ENCODE results near the gene MAST3.
A peak's percentile ranks its signal among the peaks of the same experiment; 100 is the strongest.

MAST3 gene

GRCh38 chr19:18171605-18172327, 74.2 kb downstream of the MAST3 start:
- Histone ChIP-seq H4K5ac (ENCODE audit: low read length) (no peak overlapping the region), H3K36me3 (ENCODE audit: control insufficient read depth, insufficient read depth, low read length) (no peaks in the 10 kb centered on the region), H3K4me2 (ENCODE audit: low read length) (no peak overlapping the region), H3K4me3 (ENCODE audit: low read length) (no peak overlapping the region), H2BK15ac (replicated peaks; ENCODE audit: low read depth) (no peak overlapping the region), H4K8ac (ENCODE audit: low read depth, low read length) (no peak overlapping the region), H2BK5ac (ENCODE audit: low read length) (no peak overlapping the region), H3K27ac (ENCODE audit: low read depth, low read length) (no peak overlapping the region), H3K4me1 (ENCODE audit: control insufficient read depth, low read depth, low read length) (peaks cover 2% of the 10 kb centered on the region), H2BK120ac (ENCODE audit: low read depth, low read length) (no peak overlapping the region), H3K79me2 (ENCODE audit: control insufficient read depth, insufficient read depth, low read length) (no peaks in the 10 kb centered on the region), H3K56ac (ENCODE audit: low read length) (no peak overlapping the region), H3K79me1 (ENCODE audit: low read length) (no peaks in the 10 kb centered on the region), H3K18ac (ENCODE audit: low read length) (no peak overlapping the region), H3K27me3 (ENCODE audit: insufficient read depth, low read length, poor library complexity) (no peaks in the 10 kb centered on the region), H3K23ac (ENCODE audit: low read length) (no peak overlapping the region), H2AK5ac (ENCODE audit: low read length) (no peak overlapping the region), H3K9ac (ENCODE audit: low read length) (no peak overlapping the region), H3K4ac (ENCODE audit: low read depth, low read length) (no peak overlapping the region)
- WGBS (ENCODE audit: extremely low coverage, insufficient coverage, low lambda C conversion rate): no CpG with 5 or more reads among the region's 8 CpGs
- no peak for DNase-seq

- no peak overlapping the region for H3K9ac ChIP-seq (ENCODE audit: low read length)
- no peak overlapping the region for H3K23ac ChIP-seq (ENCODE audit: low read length)
- H2BK5ac ChIP-seq (ENCODE audit: low read length): no peak overlapping the region
- DNase-seq: no peak
- no peak overlapping the region for H3K4me3 ChIP-seq (ENCODE audit: low read length)
- peaks cover 2% of the 10 kb centered on the region for H3K4me1 ChIP-seq (ENCODE audit: control insufficient read depth, low read depth, low read length)
- no CpG with 5 or more reads among the region's 7 CpGs for WGBS (ENCODE audit: extremely low coverage, insufficient coverage, low lambda C conversion rate)
- no peak overlapping the region for H2BK120ac ChIP-seq (ENCODE audit: low read depth, low read length)
- no peaks in the 10 kb centered on the region for H3K79me1 ChIP-seq (ENCODE audit: low read length)
- H4K5ac ChIP-seq (ENCODE audit: low read length): no peak overlapping the region
- no peak overlapping the region for H3K4ac ChIP-seq (ENCODE audit: low read depth, low read length)
- no peaks in the 10 kb centered on the region for H3K79me2 ChIP-seq (ENCODE audit: control insufficient read depth, insufficient read depth, low read length)
- H3K27me3 ChIP-seq (ENCODE audit: insufficient read depth, low read length, poor library complexity): no peaks in the 10 kb centered on the region
- H3K27ac ChIP-seq (ENCODE audit: low read depth, low read length): no peak overlapping the region
- no peak overlapping the region for H2BK15ac ChIP-seq (replicated peaks; ENCODE audit: low read depth)
- H3K4me2 ChIP-seq (ENCODE audit: low read length): no peak overlapping the region
- H3K18ac ChIP-seq (ENCODE audit: low read length): no peak overlapping the region
- H3K36me3 ChIP-seq (ENCODE audit: control insufficient read depth, insufficient read depth, low read length): no peaks in the 10 kb centered on the region
- no peak overlapping the region for H3K56ac ChIP-seq (ENCODE audit: low read length)
- no peak overlapping the region for H2AK5ac ChIP-seq (ENCODE audit: low read length)
- no peak overlapping the region for H4K8ac ChIP-seq (ENCODE audit: low read depth, low read length)
Observed at GRCh38 chr19:18172331-18173053, 74.9 kb downstream of the MAST3 start.

GRCh38 chr19:18173054-18173571, 75.5 kb downstream of the MAST3 start:
- Histone ChIP-seq H3K18ac (ENCODE audit: low read length) (no peak overlapping the region), H2BK120ac (ENCODE audit: low read depth, low read length) (no peak overlapping the region), H3K9ac (ENCODE audit: low read length) (peak overlapping the region; percentile 26), H3K56ac (ENCODE audit: low read length) (peak overlapping the region; percentile 77), H4K5ac (ENCODE audit: low read length) (no peak overlapping the region), H2AK5ac (ENCODE audit: low read length) (no peak overlapping the region), H3K27me3 (ENCODE audit: insufficient read depth, low read length, poor library complexity) (no peaks in the 10 kb centered on the region), H3K36me3 (ENCODE audit: control insufficient read depth, insufficient read depth, low read length) (no peaks in the 10 kb centered on the region), H3K79me2 (ENCODE audit: control insufficient read depth, insufficient read depth, low read length) (no peaks in the 10 kb centered on the region), H2BK15ac (replicated peaks; ENCODE audit: low read depth) (no peak overlapping the region), H3K79me1 (ENCODE audit: low read length) (no peaks in the 10 kb centered on the region), H3K4me1 (ENCODE audit: control insufficient read depth, low read depth, low read length) (peaks cover 2% of the 10 kb centered on the region), H3K27ac (ENCODE audit: low read depth, low read length) (no peak overlapping the region), H3K23ac (ENCODE audit: low read length) (no peak overlapping the region), H4K8ac (ENCODE audit: low read depth, low read length) (no peak overlapping the region), H3K4me3 (ENCODE audit: low read length) (no peak overlapping the region), H2BK5ac (ENCODE audit: low read length) (no peak overlapping the region), H3K4me2 (ENCODE audit: low read length) (no peak overlapping the region), H3K4ac (ENCODE audit: low read depth, low read length) (no peak overlapping the region)
- no peak for DNase-seq
- no CpG with 5 or more reads among the region's 18 CpGs for WGBS (ENCODE audit: extremely low coverage, insufficient coverage, low lambda C conversion rate)

GRCh38 chr19:18173572-18174288, 76.2 kb downstream of the MAST3 start, which contains the start of gene IFI30:
IFI30 (plus strand) TSS chr19:18173813; CDS start chr19:18173842, 29 bp downstream.
- Histone ChIP-seq H2BK15ac (replicated peaks; ENCODE audit: low read depth) (no peak within 1 kb of the TSS), H3K56ac (ENCODE audit: low read length) (peak within 1 kb of the TSS; percentile 81), H2BK5ac (ENCODE audit: low read length) (no peak within 1 kb of the TSS), H3K4me1 (ENCODE audit: control insufficient read depth, low read depth, low read length) (peaks cover 2% of the 10 kb centered on the region), H3K18ac (ENCODE audit: low read length) (no peak within 1 kb of the TSS), H3K4me3 (ENCODE audit: low read length) (peak within 1 kb of the TSS; percentile 13), H3K4ac (ENCODE audit: low read depth, low read length) (no peak within 1 kb of the TSS), H3K23ac (ENCODE audit: low read length) (no peak within 1 kb of the TSS), H3K79me1 (ENCODE audit: low read length) (no peaks in the 10 kb centered on the region), H4K5ac (ENCODE audit: low read length) (no peak within 1 kb of the TSS), H3K36me3 (ENCODE audit: control insufficient read depth, insufficient read depth, low read length) (no peaks in the 10 kb centered on the region), H3K79me2 (ENCODE audit: control insufficient read depth, insufficient read depth, low read length) (no peaks in the 10 kb centered on the region), H4K8ac (ENCODE audit: low read depth, low read length) (no peak within 1 kb of the TSS), H3K4me2 (ENCODE audit: low read length) (peak within 1 kb of the TSS; percentile 90), H2BK120ac (ENCODE audit: low read depth, low read length) (no peak within 1 kb of the TSS), H3K9ac (ENCODE audit: low read length) (peak within 1 kb of the TSS; percentile 58), H3K27me3 (ENCODE audit: insufficient read depth, low read length, poor library complexity) (no peaks in the 10 kb centered on the region), H2AK5ac (ENCODE audit: low read length) (no peak within 1 kb of the TSS), H3K27ac (ENCODE audit: low read depth, low read length) (no peak within 1 kb of the TSS)
- no CpG with 5 or more reads among the region's 47 CpGs for WGBS (ENCODE audit: extremely low coverage, insufficient coverage, low lambda C conversion rate)
- peak; percentile 77 for DNase-seq

- Histone ChIP-seq H3K56ac (ENCODE audit: low read length) (peak overlapping the region; percentile 25), H3K79me2 (ENCODE audit: control insufficient read depth, insufficient read depth, low read length) (no peaks in the 10 kb centered on the region), H3K27me3 (ENCODE audit: insufficient read depth, low read length, poor library complexity) (no peaks in the 10 kb centered on the region), H3K9ac (ENCODE audit: low read length) (no peak overlapping the region), H3K27ac (ENCODE audit: low read depth, low read length) (no peak overlapping the region), H3K18ac (ENCODE audit: low read length) (no peak overlapping the region), H3K4me3 (ENCODE audit: low read length) (no peak overlapping the region), H3K36me3 (ENCODE audit: control insufficient read depth, insufficient read depth, low read length) (no peaks in the 10 kb centered on the region), H2BK120ac (ENCODE audit: low read depth, low read length) (no peak overlapping the region), H4K5ac (ENCODE audit: low read length) (no peak overlapping the region), H3K79me1 (ENCODE audit: low read length) (no peaks in the 10 kb centered on the region), H3K4me1 (ENCODE audit: control insufficient read depth, low read depth, low read length) (peaks cover 2% of the 10 kb centered on the region), H2AK5ac (ENCODE audit: low read length) (no peak overlapping the region), H4K8ac (ENCODE audit: low read depth, low read length) (no peak overlapping the region), H3K23ac (ENCODE audit: low read length) (no peak overlapping the region), H2BK5ac (ENCODE audit: low read length) (no peak overlapping the region), H2BK15ac (replicated peaks; ENCODE audit: low read depth) (no peak overlapping the region), H3K4ac (ENCODE audit: low read depth, low read length) (no peak overlapping the region), H3K4me2 (ENCODE audit: low read length) (no peak overlapping the region)
- DNase-seq: no peak
- no CpG with 5 or more reads among the region's 11 CpGs for WGBS (ENCODE audit: extremely low coverage, insufficient coverage, low lambda C conversion rate)
Observed at GRCh38 chr19:18174983-18175382, 77.4 kb downstream of the MAST3 start.

Measured in mesendoderm (in vitro differentiated cells).